ENCODE data around the gene CFAP97D2. TPM values are rescaled to one million over a fixed set of nuclear protein-coding genes. Genes with fewer than 3 reads are reported as not detected.
"Not testable (repeated sequence)": the region's sequence is repeated elsewhere in the genome, so short reads cannot be mapped to it uniquely, and the experiment has no call there.

The CFAP97D2 gene
- not detected for total RNA-seq
- long read RNA-seq = 0 reads

GRCh38 chr13:114179087-114179658, at the start of gene CFAP97D2:
TSS of gene CFAP97D2 (plus strand) at chr13:114179257. CDS start at chr13:114179331, 74 bp downstream.
- DNase-seq (ENCODE audit: low spot score) = no peak

- no peak for DNase-seq (ENCODE audit: low spot score)
Observed at GRCh38 chr13:114129649-114130062, 49.4 kb upstream of the CFAP97D2 start.

- DNase-seq (ENCODE audit: low spot score) = no peak
Observed at GRCh38 chr13:114130131-114130836, 48.8 kb upstream of the CFAP97D2 start.

- DNase-seq (ENCODE audit: low spot score) = no peak
Observed at GRCh38 chr13:114130837-114131582, 48.0 kb upstream of the CFAP97D2 start.

GRCh38 chr13:114131583-114132418, 47.3 kb upstream of the CFAP97D2 start:
- no peak for DNase-seq (ENCODE audit: low spot score)

- DNase-seq (ENCODE audit: low spot score) = no peak
Observed at GRCh38 chr13:114132419-114133121, 46.5 kb upstream of the CFAP97D2 start, which contains the start of gene RASA3. TSS of gene RASA3 (minus strand) at chr13:114132623. CDS start at chr13:114132489, 134 bp downstream.

- not testable (repeated sequence) for DNase-seq (ENCODE audit: low spot score)
Observed at GRCh38 chr13:114133126-114133525, 45.9 kb upstream of the CFAP97D2 start.

GRCh38 chr13:114133552-114133951, 45.5 kb upstream of the CFAP97D2 start:
- not testable (repeated sequence) for DNase-seq (ENCODE audit: low spot score)

GRCh38 chr13:114134111-114134943, 44.7 kb upstream of the CFAP97D2 start:
- DNase-seq (ENCODE audit: low spot score) = no peak

GRCh38 chr13:114134944-114135610, 44.0 kb upstream of the CFAP97D2 start:
- no peak for DNase-seq (ENCODE audit: low spot score)

- no peak for DNase-seq (ENCODE audit: low spot score)
Observed at GRCh38 chr13:114135731-114136171, 43.3 kb upstream of the CFAP97D2 start.

GRCh38 chr13:114136576-114136975, 42.5 kb upstream of the CFAP97D2 start:
- no peak for DNase-seq (ENCODE audit: low spot score)

- DNase-seq (ENCODE audit: low spot score) = no peak
Observed at GRCh38 chr13:114140131-114140905, 38.7 kb upstream of the CFAP97D2 start.

GRCh38 chr13:114140906-114141250, 38.2 kb upstream of the CFAP97D2 start:
- DNase-seq (ENCODE audit: low spot score) = no peak

GRCh38 chr13:114141261-114141996, 37.6 kb upstream of the CFAP97D2 start:
- no peak for DNase-seq (ENCODE audit: low spot score)

GRCh38 chr13:114142137-114142550, 36.9 kb upstream of the CFAP97D2 start:
- no peak for DNase-seq (ENCODE audit: low spot score)

Measured in mesenteric fat pad (tissue), 1 donor.